ENCODE results near the gene TCF25.
"Not testable (repeated sequence)": the region's sequence is repeated elsewhere in the genome, so short reads cannot be mapped to it uniquely, and the experiment has no call there.

Gene TCF25

DNA sequence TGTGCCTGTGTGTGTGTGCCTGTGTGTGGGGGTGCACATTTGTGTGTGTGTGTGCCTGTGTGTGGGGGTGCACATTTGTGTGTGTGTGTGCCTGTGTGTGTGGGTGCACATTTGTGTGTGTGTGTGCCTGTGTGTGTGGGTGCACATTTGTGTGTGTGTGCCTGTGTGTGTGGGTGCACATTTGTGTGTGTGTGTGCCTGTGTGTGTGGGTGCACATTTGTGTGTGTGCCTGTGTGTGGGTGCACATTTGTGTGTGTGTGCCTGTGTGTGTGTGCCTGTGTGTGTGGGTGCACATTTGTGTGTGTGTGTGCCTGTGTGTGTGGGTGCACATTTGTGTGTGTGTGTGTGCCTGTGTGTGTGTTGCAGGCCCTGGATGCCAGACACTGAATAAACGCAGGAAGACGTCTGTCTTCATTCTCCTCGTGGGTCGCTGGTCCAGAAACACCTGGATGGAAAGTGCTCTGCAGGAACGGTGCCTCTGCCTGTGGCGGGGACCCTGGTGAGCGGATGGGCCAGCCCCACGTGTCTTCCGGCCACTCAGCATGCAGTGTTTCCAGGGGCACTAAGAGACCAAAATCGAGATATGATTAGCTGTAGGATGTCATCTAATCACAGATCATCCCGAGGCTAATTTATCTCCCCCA lies 41.4 kb downstream of the TCF25 start:
- H3K4me3 ChIP-seq (ENCODE audit: low read depth, low read length); H3K9me3 ChIP-seq (ENCODE audit: control insufficient read depth, insufficient read depth, low read depth, low read length); CTCF ChIA-PET; H3K27ac ChIP-seq (ENCODE audit: extremely low read depth, low read depth, low read length): not testable (repeated sequence)
- TF ChIP-seq ZSCAN4 (tag by site-specific recombination; IDR thresholded peaks at IDR 0.05), result peak; percentile 62
- peaks cover 0 to 18% of the 10 kb centered on the region in 2 experiments; a peak in 1 of 3 replicates for H3K36me3 ChIP-seq (ENCODE audit: control insufficient read depth in 2 of 2, insufficient read depth in 1 of 2, low read length in 2 of 2)
- POLR2A ChIA-PET, result interaction anchor here (0.5 to 1.2 kb wide), 2 partner anchors 58 to 98 kb away, joined by 3 to 4 read pairs; no protein-coding TSS in a partner anchor
- H3K4me1 ChIP-seq (ENCODE audit: control insufficient read depth, insufficient read depth, low read length), result peaks cover 12% of the 10 kb centered on the region

DNA sequence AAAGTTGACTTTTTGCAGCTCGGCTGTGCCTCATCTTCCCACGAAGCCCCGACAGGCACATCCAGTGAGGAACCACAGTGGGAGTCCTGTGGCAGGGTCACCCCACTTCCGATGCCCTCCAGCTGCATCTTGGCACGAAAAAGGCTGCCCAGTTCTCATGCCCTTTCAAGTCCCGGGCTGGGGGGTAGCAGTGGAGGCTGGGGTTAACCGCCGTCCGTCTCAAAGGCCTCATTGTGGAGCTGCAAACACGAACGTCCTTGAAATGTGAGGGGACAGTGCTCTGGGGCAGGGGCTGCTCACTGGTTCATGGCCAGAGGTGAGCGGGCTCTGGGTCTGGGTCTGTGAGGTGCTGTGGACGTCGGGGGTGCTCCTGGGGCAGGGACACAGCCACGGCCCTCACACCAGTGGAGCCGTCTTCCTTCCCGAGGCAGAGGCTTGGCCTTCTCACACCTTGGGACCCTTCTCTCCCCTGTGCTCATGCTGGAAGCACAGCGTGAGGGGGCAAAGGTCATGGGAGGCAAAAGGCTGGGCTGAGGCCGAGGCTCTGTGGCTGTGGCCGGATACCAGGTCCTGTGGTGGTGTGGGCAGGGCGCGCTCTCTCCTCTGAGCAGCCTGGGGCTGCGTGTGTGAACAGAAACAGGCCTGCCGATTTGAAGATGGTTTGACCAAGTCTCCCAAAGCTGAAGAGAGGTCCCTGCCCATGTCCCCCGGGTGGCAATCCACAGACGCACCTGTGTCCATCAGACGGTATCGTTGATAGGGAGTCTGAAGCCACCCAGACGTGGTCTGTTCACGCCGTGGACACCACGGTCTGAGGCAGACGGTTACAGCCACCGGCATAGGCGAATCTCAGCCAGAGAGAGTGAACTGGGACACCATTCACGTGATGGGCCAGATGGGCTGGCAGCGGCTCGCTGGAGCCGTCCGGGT lies 42.2 kb downstream of the TCF25 start:
- ChIA-PET POLR2A (interaction anchor here (0.5 to 1.2 kb wide), 2 partner anchors 57 to 98 kb away, joined by 3 to 4 read pairs; no protein-coding TSS in a partner anchor), CTCF (no interaction called here)
- Histone ChIP-seq H3K4me3 (ENCODE audit: low read depth, low read length) (no peak overlapping the region), H3K36me3 (ENCODE audit: control insufficient read depth in 2 of 2, insufficient read depth in 1 of 2, low read length in 2 of 2) (peaks cover 0 to 15% of the 10 kb centered on the region in 2 experiments; a peak in 1 of 3 replicates), H3K9me3 (ENCODE audit: control insufficient read depth, insufficient read depth, low read depth, low read length) (no peaks in the 10 kb centered on the region), H3K27ac (ENCODE audit: extremely low read depth, low read depth, low read length) (no peak overlapping the region), H3K4me1 (ENCODE audit: control insufficient read depth, insufficient read depth, low read length) (peaks cover 12% of the 10 kb centered on the region)
- TF ChIP-seq ZNF112 (tag by site-specific recombination; IDR thresholded peaks at IDR 0.05) (no peak), ZNF585B (tag by site-specific recombination; IDR thresholded peaks at IDR 0.05) (no peak), ZNF114 (tag by site-specific recombination; IDR thresholded peaks at IDR 0.05) (no peak), ZNF561 (tag by site-specific recombination; IDR thresholded peaks at IDR 0.05; ENCODE audit: borderline replicate concordance) (no peak), ZNF76 (tag by site-specific recombination; IDR thresholded peaks at IDR 0.05; ENCODE audit: borderline replicate concordance, low read depth) (no peak), ZNF521 (tag by site-specific recombination; IDR thresholded peaks at IDR 0.05) (no peak), PRDM1 (tag by site-specific recombination; IDR thresholded peaks at IDR 0.05) (no peak), ZNF555 (tag by site-specific recombination; conservative IDR thresholded peaks at IDR 0.05) (no peak), ZNF324 (tag by site-specific recombination; IDR thresholded peaks at IDR 0.05) (no peak), ZNF394 (tag by site-specific recombination; IDR thresholded peaks at IDR 0.05; ENCODE audit: borderline replicate concordance) (no peak), ZNF433 (tag by site-specific recombination; IDR thresholded peaks at IDR 0.05; ENCODE audit: low read depth) (no peak), ZNF664 (tag by site-specific recombination; IDR thresholded peaks at IDR 0.05) (no peak), ZNF610 (tag by site-specific recombination; IDR thresholded peaks at IDR 0.05; ENCODE audit: borderline replicate concordance) (no peak), KLF9 (tag by site-specific recombination; IDR thresholded peaks at IDR 0.05; ENCODE audit: low read depth) (no peak), TCF7L2 (IDR thresholded peaks at IDR 0.05; ENCODE audit: borderline replicate concordance, low read depth, low read length) (no peak), ZNF37A (tag by site-specific recombination; IDR thresholded peaks at IDR 0.05) (no peak)
- TF ChIP-seq, protein P1, sequence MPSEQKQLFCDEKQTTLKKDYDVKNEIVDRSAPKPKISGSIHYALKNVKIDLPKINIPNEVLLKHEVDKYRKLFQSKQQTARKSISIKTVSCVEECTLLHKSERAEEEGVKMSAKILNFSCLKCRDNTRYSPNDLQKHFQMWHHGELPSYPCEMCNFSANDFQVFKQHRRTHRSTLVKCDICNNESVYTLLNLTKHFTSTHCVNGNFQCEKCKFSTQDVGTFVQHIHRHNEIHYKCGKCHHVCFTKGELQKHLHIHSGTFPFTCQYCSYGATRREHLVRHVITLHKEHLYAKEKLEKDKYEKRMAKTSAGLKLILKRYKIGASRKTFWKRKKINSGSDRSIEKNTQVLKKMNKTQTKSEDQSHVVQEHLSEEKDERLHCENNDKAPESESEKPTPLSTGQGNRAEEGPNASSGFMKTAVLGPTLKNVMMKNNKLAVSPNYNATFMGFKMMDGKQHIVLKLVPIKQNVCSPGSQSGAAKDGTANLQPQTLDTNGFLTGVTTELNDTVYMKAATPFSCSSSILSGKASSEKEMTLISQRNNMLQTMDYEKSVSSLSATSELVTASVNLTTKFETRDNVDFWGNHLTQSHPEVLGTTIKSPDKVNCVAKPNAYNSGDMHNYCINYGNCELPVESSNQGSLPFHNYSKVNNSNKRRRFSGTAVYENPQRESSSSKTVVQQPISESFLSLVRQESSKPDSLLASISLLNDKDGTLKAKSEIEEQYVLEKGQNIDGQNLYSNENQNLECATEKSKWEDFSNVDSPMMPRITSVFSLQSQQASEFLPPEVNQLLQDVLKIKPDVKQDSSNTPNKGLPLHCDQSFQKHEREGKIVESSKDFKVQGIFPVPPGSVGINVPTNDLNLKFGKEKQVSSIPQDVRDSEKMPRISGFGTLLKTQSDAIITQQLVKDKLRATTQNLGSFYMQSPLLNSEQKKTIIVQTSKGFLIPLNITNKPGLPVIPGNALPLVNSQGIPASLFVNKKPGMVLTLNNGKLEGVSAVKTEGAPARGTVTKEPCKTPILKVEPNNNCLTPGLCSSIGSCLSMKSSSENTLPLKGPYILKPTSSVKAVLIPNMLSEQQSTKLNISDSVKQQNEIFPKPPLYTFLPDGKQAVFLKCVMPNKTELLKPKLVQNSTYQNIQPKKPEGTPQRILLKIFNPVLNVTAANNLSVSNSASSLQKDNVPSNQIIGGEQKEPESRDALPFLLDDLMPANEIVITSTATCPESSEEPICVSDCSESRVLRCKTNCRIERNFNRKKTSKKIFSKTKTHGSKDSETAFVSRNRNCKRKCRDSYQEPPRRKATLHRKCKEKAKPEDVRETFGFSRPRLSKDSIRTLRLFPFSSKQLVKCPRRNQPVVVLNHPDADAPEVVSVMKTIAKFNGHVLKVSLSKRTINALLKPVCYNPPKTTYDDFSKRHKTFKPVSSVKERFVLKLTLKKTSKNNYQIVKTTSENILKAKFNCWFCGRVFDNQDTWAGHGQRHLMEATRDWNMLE (tag by site-specific recombination; conservative IDR thresholded peaks at IDR 0.05; ENCODE audit: low read depth), result no peak
- TF ChIP-seq, protein P2, sequence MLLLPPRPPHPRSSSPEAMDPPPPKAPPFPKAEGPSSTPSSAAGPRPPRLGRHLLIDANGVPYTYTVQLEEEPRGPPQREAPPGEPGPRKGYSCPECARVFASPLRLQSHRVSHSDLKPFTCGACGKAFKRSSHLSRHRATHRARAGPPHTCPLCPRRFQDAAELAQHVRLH (tag by site-specific recombination; IDR thresholded peaks at IDR 0.05), result no peak
- TF ChIP-seq, protein P3, sequence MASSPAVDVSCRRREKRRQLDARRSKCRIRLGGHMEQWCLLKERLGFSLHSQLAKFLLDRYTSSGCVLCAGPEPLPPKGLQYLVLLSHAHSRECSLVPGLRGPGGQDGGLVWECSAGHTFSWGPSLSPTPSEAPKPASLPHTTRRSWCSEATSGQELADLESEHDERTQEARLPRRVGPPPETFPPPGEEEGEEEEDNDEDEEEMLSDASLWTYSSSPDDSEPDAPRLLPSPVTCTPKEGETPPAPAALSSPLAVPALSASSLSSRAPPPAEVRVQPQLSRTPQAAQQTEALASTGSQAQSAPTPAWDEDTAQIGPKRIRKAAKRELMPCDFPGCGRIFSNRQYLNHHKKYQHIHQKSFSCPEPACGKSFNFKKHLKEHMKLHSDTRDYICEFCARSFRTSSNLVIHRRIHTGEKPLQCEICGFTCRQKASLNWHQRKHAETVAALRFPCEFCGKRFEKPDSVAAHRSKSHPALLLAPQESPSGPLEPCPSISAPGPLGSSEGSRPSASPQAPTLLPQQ (tag by site-specific recombination; IDR thresholded peaks at IDR 0.05), result no peak
- TF ChIP-seq, protein P4, sequence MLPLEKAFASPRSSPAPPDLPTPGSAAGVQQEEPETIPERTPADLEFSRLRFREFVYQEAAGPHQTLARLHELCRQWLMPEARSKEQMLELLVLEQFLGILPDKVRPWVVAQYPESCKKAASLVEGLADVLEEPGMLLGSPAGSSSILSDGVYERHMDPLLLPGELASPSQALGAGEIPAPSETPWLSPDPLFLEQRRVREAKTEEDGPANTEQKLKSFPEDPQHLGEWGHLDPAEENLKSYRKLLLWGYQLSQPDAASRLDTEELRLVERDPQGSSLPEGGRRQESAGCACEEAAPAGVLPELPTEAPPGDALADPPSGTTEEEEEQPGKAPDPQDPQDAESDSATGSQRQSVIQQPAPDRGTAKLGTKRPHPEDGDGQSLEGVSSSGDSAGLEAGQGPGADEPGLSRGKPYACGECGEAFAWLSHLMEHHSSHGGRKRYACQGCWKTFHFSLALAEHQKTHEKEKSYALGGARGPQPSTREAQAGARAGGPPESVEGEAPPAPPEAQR (tag by site-specific recombination; IDR thresholded peaks at IDR 0.05), result no peak

Measured in HEK293 (cell line).